Endothelial cell of umbilical vein (primary cell): ENCODE data around the gene RHOG. TPM values are rescaled to one million over a fixed set of nuclear protein-coding genes. Genes with fewer than 3 reads are reported as not detected.

ENCODE experiments used
- BruUV-seq: library from RNA; stranded (reverse); fragments of 400-500 nt; replicated peaks from 2 replicates; lab custom pipeline; 2021; lab: Mats Ljungman, UMichigan
- CTCF ChIA-PET: fragments of 300-600, 350-600 bp; sonication (Branson Sonifier 250); formaldehyde crosslinking; loops from one replicate; lab custom pipeline; 2021; ENCODE audit warnings: antibody characterized with exemption, inconsistent platforms; lab: Charles Lee
- POLR2A ChIA-PET: fragments of 300-600, 350-600 bp; sonication (Branson Sonifier 250); formaldehyde crosslinking; loops from one replicate; lab custom pipeline; 2021; ENCODE audit warnings: antibody characterized with exemption, inconsistent platforms; lab: Charles Lee
- DNase-seq: peaks from one replicate; pipeline ENCODE4 v3.0.0-alpha.2; 2011; ENCODE audit warnings: low read depth, low spot score
- FAIRE-seq: peaks from 2 replicates; lab custom pipeline; 2011; peaks lifted over from hg19 to GRCh38; lab: Jason Lieb, UNC
- H2AFZ ChIP-seq: 2 replicates; pipeline ENCODE4 v1.6.0; 2012; ENCODE audit warnings: low read depth, low read length, control low read depth, inconsistent platforms
- H3K27ac ChIP-seq: 2 replicates; pipeline ENCODE4 v1.5.1; 2011; ENCODE audit warnings: low read depth, mild to moderate bottlenecking, control low read depth, low read length, moderate library complexity; ENCODE audit not compliant: insufficient read depth
- H3K27me3 ChIP-seq, 2 experiments: 2 replicates each; pipeline versions ENCODE4 v1.6.0 to v1.6.1; 2011; ENCODE audit warnings: low read length in 2 of 2, mixed read lengths in 1 of 2; ENCODE audit not compliant: control insufficient read depth in 2 of 2, insufficient read depth in 2 of 2
- H3K36me3 ChIP-seq, 2 experiments: 2 replicates in 1 of 2; 3 replicates in 1 of 2; pipeline ENCODE4 v1.5.1; 2011; ENCODE audit warnings: low read length in 2 of 2, mild to moderate bottlenecking in 1 of 2, moderate library complexity in 1 of 2; ENCODE audit not compliant: control insufficient read depth in 2 of 2, insufficient read depth in 2 of 2; ENCODE audit errors: extremely low read depth in 1 of 2
- H3K4me1 ChIP-seq: 3 replicates; pipeline ENCODE4 v1.5.1; 2011; ENCODE audit warnings: mild to moderate bottlenecking, low read length; ENCODE audit not compliant: control insufficient read depth, insufficient read depth; ENCODE audit errors: extremely low read depth
- H3K4me2 ChIP-seq: 2 replicates; pipeline ENCODE4 v1.6.1; 2011; ENCODE audit warnings: low read length, control low read depth, mixed read lengths; ENCODE audit not compliant: insufficient read depth
- H3K4me3 ChIP-seq, 3 experiments: fragments of 200-600 bp in 1 of 3; sonication (generic), shearing (Covaris generic) in 1 of 3; replicated peaks in 1 of 3; 2 replicates each; pipeline ENCODE4 v1.5.1; 2011 to 2016; ENCODE audit warnings: control low read depth in 3 of 3, low read length in 3 of 3, mild to moderate bottlenecking in 2 of 3, inconsistent platforms in 1 of 3, low read depth in 1 of 3, moderate library complexity in 1 of 3; ENCODE audit not compliant: insufficient read depth in 1 of 3
- H3K79me2 ChIP-seq: 2 replicates; pipeline ENCODE4 v1.6.0; 2012; ENCODE audit warnings: low read length, inconsistent platforms; ENCODE audit not compliant: control insufficient read depth, insufficient read depth
- H3K9ac ChIP-seq: replicated peaks from 2 replicates; pipeline ENCODE3; 2011; ENCODE audit warnings: low read length, control low read depth; ENCODE audit not compliant: insufficient read depth; ENCODE audit errors: extremely low read depth
- H3K9me1 ChIP-seq: replicated peaks from 3 replicates; pipeline ENCODE4 v1.6.0; 2011; ENCODE audit warnings: mild to moderate bottlenecking, low read length; ENCODE audit not compliant: control insufficient read depth, insufficient read depth; ENCODE audit errors: extremely low read depth
- H3K9me3 ChIP-seq: replicated peaks from 2 replicates; pipeline ENCODE4 v1.5.1; 2012; ENCODE audit warnings: low read length, inconsistent platforms; ENCODE audit not compliant: control insufficient read depth, insufficient read depth
- H4K20me1 ChIP-seq: replicated peaks from 2 replicates; pipeline ENCODE3; 2011; ENCODE audit warnings: mild to moderate bottlenecking, low read length; ENCODE audit not compliant: control insufficient read depth, insufficient read depth; ENCODE audit errors: extremely low read depth
- CTCF ChIP-seq, 2 donors: IDR thresholded peaks; 1 replicate in 1 of 2; 2 replicates in 1 of 2; pipeline ENCODE4 v1.5.1; 2011; ENCODE audit warnings: low read length in 2 of 2, mild to moderate bottlenecking in 2 of 2, moderate library complexity in 2 of 2, control low read depth in 1 of 2, inconsistent platforms in 1 of 2, low read depth in 1 of 2; ENCODE audit not compliant: insufficient read depth in 1 of 2; ENCODE audit errors: extremely low read depth in 1 of 2
- EZH2 ChIP-seq: IDR thresholded peaks from 2 replicates; pipeline ENCODE4 v1.6.1; 2012; ENCODE audit warnings: borderline replicate concordance, low read depth, mild to moderate bottlenecking, moderate library complexity, low read length, inconsistent platforms; ENCODE audit not compliant: severe bottlenecking
- FOS ChIP-seq: IDR thresholded peaks from 2 replicates; pipeline ENCODE4 v1.6.1; 2011; ENCODE audit warnings: mild to moderate bottlenecking, low read length, moderate library complexity, borderline replicate concordance; ENCODE audit not compliant: insufficient read depth
- JUN ChIP-seq: IDR thresholded peaks from 2 replicates; pipeline ENCODE4 v1.6.1; 2011; ENCODE audit warnings: borderline replicate concordance, low read depth; ENCODE audit not compliant: insufficient read length, insufficient read depth
- POLR2A ChIP-seq: IDR thresholded peaks from 2 replicates; pipeline ENCODE4 v1.6.1; 2012; ENCODE audit warnings: low read depth, mild to moderate bottlenecking, control low read depth, low read length
- dilution Hi-C: fragments of 300-500 bp; cut with MboI; formaldehyde crosslinking; loops from one replicate; pipeline ENCODE4 v1.15.0; 2019; ENCODE audit warnings: low sequenced_read_pairs; ENCODE audit not compliant: extremely low pct_ligation_motif_present
- intact Hi-C: fragments of 100-400 bp; cut with micrococcal nuclease; formaldehyde crosslinking; loops from one replicate; pipeline ENCODE4 v1.10.0; 2022
- polyA plus RNA-seq, 4 experiments: library from polyadenylated mRNA; depleted of rRNA in 3 of 4; stranded (reverse) in 3 of 4; unstranded in 1 of 4; fragments of >200 nt; gene quantifications; 2 replicates each; pipeline versions ENCODE4 v1.2.1 to v1.2.3, GENCODE V29; 2011 to 2012; ENCODE audit warnings: missing spikeins in 1 of 4
- total RNA-seq: library from RNA; stranded (reverse); gene quantifications from 2 replicates; pipeline ENCODE4 v1.2.3, GENCODE V29; 2021

RHOG gene
- total and polyA plus RNA-seq, 2 donors (not counting 3 experiments of a cell fraction or from before 2014, with no cell fraction given), result 69.0 to 119 TPM

DNA sequence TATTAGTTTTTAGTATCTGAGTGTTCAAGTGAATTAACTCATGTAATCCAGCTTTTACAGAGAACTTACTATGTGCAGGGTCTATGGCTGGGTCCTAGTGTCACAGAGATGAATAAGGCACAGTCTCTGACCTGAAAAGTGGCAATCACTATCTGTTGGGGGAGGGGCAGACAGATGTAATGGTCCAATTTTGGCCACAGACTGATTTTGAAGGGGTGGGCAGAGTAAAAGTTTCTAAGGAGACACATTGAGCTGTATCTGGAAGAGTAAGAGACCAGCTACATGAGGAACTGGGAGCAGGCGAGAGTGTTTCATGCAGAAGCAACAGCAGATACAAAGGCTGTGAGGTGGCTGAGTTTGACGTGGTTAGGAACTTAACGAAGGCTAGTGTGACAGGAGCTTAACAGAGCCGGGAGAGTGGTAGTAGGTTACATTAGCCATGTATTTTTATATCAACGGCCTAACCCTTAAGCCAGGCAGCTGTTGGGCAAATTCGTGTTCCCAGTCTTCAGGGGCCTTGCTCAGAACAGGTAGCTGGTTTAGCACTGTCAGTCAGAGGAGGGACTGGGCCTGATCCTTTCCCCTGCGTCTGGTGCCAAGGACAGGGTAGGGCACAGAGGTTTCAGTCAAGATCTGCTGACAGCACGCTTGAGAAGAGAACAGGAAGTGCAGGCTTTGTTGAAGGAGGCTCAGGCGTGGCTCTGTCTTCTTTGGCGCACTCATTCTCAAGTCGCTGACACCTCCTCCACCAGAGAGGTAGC lies 13.3 kb upstream of the RHOG start:
- POLR2A ChIA-PET, result interaction anchor here (1.5 kb wide), 1 partner anchor 13 kb away, joined by 7 read pairs; the partner anchor contains the start of gene RHOG
- dilution Hi-C loops, result loop anchor here (25.0 kb wide), 1 partner anchor 208 kb away; no protein-coding TSS in a partner anchor
- Histone ChIP-seq H4K20me1 (no peaks in the 10 kb centered on the region), H3K4me2 (no peak overlapping the region), H3K79me2 (peaks cover 7% of the 10 kb centered on the region), H3K36me3 (no peaks in the 10 kb centered on the region), H3K4me1 (peaks cover 12% of the 10 kb centered on the region), H3K27me3 (no peaks in the 10 kb centered on the region), H3K4me3 (no peak overlapping the region), H3K9ac (no peak overlapping the region), H3K9me1 (no peaks in the 10 kb centered on the region), H2AFZ (peak overlapping the region; percentile 67), H3K9me3 (no peaks in the 10 kb centered on the region), H3K27ac (no peak overlapping the region)
- no TSS peak for BruUV-seq
- CTCF ChIA-PET, result interaction anchor here (0.7 to 13.5 kb wide), 60 partner anchors 10 to 333 kb away, joined by 3 to 871 read pairs (median 9); partner anchors contain the start of genes PGAP2, RHOG and RRM1
- intact Hi-C loops, result loop anchor here (1.0 kb wide), 2 partner anchors 13 to 105 kb away; no protein-coding TSS in a partner anchor
- DNase-seq (no peak), FAIRE-seq (no peak)
- TF ChIP-seq FOS (no peak), CTCF (IDR thresholded peaks at IDR 0.05; ENCODE audit: extremely low read depth in 1 of 2, insufficient read depth in 1 of 2, low read depth in 1 of 2, low read length in 2 of 2) (no peak), POLR2A (no peak), EZH2 (no peak), JUN (no peak)
